Ovary (tissue), 3 donors: ENCODE measurements around the gene ECE2.

Experiments
- EP300 ChIP-seq: sonication (generic); formaldehyde crosslinking; IDR thresholded peaks from one replicate; pipeline ENCODE4 v1.6.1; 2017; ENCODE audit warnings: antibody characterized with exemption
- TF ChIP-seq, protein P1 (sequence below), 3 donors: fragments of 450-650 bp in 2 of 3; fragments of 200-600 bp in 1 of 3; IDR thresholded peaks; one replicate each; pipeline versions ENCODE4 v1.5.1 to v1.8.0; 2016 to 2022; ENCODE audit warnings: antibody characterized with exemption in 3 of 3, mild to moderate bottlenecking in 1 of 3
- donor health status: DM: no; HTN: no; CAD: no.

- TF ChIP-seq, protein P1, sequence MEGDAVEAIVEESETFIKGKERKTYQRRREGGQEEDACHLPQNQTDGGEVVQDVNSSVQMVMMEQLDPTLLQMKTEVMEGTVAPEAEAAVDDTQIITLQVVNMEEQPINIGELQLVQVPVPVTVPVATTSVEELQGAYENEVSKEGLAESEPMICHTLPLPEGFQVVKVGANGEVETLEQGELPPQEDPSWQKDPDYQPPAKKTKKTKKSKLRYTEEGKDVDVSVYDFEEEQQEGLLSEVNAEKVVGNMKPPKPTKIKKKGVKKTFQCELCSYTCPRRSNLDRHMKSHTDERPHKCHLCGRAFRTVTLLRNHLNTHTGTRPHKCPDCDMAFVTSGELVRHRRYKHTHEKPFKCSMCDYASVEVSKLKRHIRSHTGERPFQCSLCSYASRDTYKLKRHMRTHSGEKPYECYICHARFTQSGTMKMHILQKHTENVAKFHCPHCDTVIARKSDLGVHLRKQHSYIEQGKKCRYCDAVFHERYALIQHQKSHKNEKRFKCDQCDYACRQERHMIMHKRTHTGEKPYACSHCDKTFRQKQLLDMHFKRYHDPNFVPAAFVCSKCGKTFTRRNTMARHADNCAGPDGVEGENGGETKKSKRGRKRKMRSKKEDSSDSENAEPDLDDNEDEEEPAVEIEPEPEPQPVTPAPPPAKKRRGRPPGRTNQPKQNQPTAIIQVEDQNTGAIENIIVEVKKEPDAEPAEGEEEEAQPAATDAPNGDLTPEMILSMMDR (IDR thresholded peaks at IDR 0.05), result no peak
- no peak for TF ChIP-seq EP300
These were observed 16.1 kb downstream of the ECE2 start for GRCh38 chr3:184291738-184292445.
